PC-3 (cell line): ENCODE data around the gene PNMA6E.

ENCODE experiments used
- CTCF ChIP-seq: fragments of 300-600 bp; sonication (generic); conservative IDR thresholded peaks from 2 replicates; pipeline ENCODE4 v1.5.1; 2017; ENCODE audit warnings: antibody characterized with exemption, low read depth, mild to moderate bottlenecking, low read length
- EZH2 ChIP-seq: fragments of 300-600 bp; sonication (generic); IDR thresholded peaks from one replicate; pipeline ENCODE4 v1.6.1; 2017; ENCODE audit warnings: antibody characterized with exemption, mild to moderate bottlenecking, low read length; ENCODE audit not compliant: unreplicated experiment

DNA sequence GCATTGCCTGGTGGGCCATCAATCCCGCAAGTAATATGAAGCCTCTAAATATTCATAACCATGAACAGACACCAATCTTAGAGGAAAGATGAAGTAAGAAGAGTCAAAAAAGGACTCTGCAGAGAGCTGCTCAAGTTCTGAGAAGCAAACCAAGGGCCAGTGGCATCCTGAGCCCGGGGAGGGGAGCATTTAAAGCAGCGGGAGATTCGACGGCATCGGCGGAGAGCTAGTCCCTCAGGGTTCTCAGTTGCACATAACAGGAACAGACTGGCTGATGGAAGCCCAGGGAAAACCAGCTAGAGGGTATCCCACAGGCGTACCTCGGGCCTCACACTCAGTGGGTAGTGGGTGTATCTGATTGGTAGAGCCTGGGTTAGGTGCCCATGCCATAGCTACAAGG is 4.9 kb upstream of the PNMA6E start:
- no peak for TF ChIP-seq CTCF
- no peak for TF ChIP-seq EZH2
